OCI-LY3 (cell line): ENCODE measurements around the gene BRINP1.

Source experiments
- H2AFZ ChIP-seq: fragments of 200-600, 300-600 bp; shearing (Covaris generic); 2 replicates; pipeline ENCODE4 v1.6.0; 2014; ENCODE audit warnings: antibody characterized with exemption, low read depth, low read length
- H3K27ac ChIP-seq: fragments of 200-600, 300-600 bp; sonication (generic); 2 replicates; pipeline ENCODE4 v1.5.1; 2014; ENCODE audit warnings: mild to moderate bottlenecking, low read length, moderate library complexity, mixed read lengths
- H3K27me3 ChIP-seq: fragments of 200-600, 300-600 bp; sonication (generic); 2 replicates; pipeline ENCODE4 v1.6.1; 2014; ENCODE audit warnings: low read depth, low read length, mixed read lengths
- H3K36me3 ChIP-seq: fragments of 200-600, 300-600 bp; sonication (generic); replicated peaks from 2 replicates; pipeline ENCODE3; 2014; ENCODE audit warnings: low read depth, low read length, mixed read lengths
- H3K4me1 ChIP-seq: fragments of 300-600, 200-600 bp; sonication (generic); 2 replicates; pipeline ENCODE4 v1.6.1; 2014; ENCODE audit warnings: low read length, mixed read lengths
- H3K4me2 ChIP-seq: fragments of 200-600, 300-600 bp; sonication (generic); 2 replicates; pipeline ENCODE4 v1.6.1; 2014; ENCODE audit warnings: low read length, mixed read lengths
- H3K4me3 ChIP-seq: fragments of 300-600, 200-600 bp; sonication (generic); 2 replicates; pipeline ENCODE4 v1.5.1; 2014; ENCODE audit warnings: antibody characterized with exemption, mild to moderate bottlenecking, low read length, moderate library complexity
- H3K79me2 ChIP-seq: fragments of 300-600, 200-600 bp; shearing (Covaris generic); 2 replicates; pipeline ENCODE4 v1.6.1; 2014; ENCODE audit warnings: mild to moderate bottlenecking, low read length, mixed read lengths
- H3K9ac ChIP-seq: fragments of 300-600, 200-600 bp; shearing (Covaris generic); 2 replicates; pipeline ENCODE4 v1.6.0; 2014; ENCODE audit warnings: mild to moderate bottlenecking, low read length, moderate library complexity
- H3K9me3 ChIP-seq: fragments of 200-600, 300-600 bp; shearing (Covaris generic); 2 replicates; pipeline ENCODE4 v1.6.1; 2014; ENCODE audit warnings: low read length, mixed read lengths; ENCODE audit not compliant: insufficient read depth
- H4K20me1 ChIP-seq: fragments of 200-600, 300-600 bp; sonication (generic); 2 replicates; pipeline ENCODE4 v1.6.1; 2016; ENCODE audit warnings: low read length, mixed read lengths; ENCODE audit not compliant: insufficient read depth
- EZH2phosphoT487 ChIP-seq: fragments of 200-600 bp; shearing (Covaris generic); IDR thresholded peaks from 2 replicates; pipeline ENCODE4 v1.6.1; 2018; ENCODE audit warnings: antibody characterized with exemption, mixed run types, low read depth
- TF ChIP-seq, protein P1 (sequence below): fragments of 200-600, 300-600 bp; sonication (generic); IDR thresholded peaks from 2 replicates; pipeline ENCODE4 v1.5.1; 2014; ENCODE audit warnings: antibody characterized with exemption, low read length, low read depth

Gene BRINP1

GRCh38 chr9:119126040-119126439 lies 243.2 kb downstream of the BRINP1 start:
- H3K27ac ChIP-seq, result no peak overlapping the region
- no peaks in the 10 kb centered on the region for H3K9me3 ChIP-seq
- no peak for TF ChIP-seq EZH2phosphoT487
- TF ChIP-seq, protein P1, sequence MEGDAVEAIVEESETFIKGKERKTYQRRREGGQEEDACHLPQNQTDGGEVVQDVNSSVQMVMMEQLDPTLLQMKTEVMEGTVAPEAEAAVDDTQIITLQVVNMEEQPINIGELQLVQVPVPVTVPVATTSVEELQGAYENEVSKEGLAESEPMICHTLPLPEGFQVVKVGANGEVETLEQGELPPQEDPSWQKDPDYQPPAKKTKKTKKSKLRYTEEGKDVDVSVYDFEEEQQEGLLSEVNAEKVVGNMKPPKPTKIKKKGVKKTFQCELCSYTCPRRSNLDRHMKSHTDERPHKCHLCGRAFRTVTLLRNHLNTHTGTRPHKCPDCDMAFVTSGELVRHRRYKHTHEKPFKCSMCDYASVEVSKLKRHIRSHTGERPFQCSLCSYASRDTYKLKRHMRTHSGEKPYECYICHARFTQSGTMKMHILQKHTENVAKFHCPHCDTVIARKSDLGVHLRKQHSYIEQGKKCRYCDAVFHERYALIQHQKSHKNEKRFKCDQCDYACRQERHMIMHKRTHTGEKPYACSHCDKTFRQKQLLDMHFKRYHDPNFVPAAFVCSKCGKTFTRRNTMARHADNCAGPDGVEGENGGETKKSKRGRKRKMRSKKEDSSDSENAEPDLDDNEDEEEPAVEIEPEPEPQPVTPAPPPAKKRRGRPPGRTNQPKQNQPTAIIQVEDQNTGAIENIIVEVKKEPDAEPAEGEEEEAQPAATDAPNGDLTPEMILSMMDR, result no peak
- no peak overlapping the region for H3K4me3 ChIP-seq
- no peaks in the 10 kb centered on the region for H3K79me2 ChIP-seq
- no peak overlapping the region for H3K9ac ChIP-seq
- no peaks in the 10 kb centered on the region for H3K36me3 ChIP-seq
- no peak overlapping the region for H2AFZ ChIP-seq
- no peaks in the 10 kb centered on the region for H3K4me1 ChIP-seq
- no peak overlapping the region for H3K4me2 ChIP-seq
- H4K20me1 ChIP-seq, result no peaks in the 10 kb centered on the region
- no peaks in the 10 kb centered on the region; the same call in 1 of the 2 replicates for H3K27me3 ChIP-seq

- no peaks in the 10 kb centered on the region for H3K36me3 ChIP-seq
- H3K4me3 ChIP-seq, result no peak overlapping the region
- no peak overlapping the region for H3K27ac ChIP-seq
- H3K27me3 ChIP-seq, result no peaks in the 10 kb centered on the region; the same call in 1 of the 2 replicates
- no peak overlapping the region for H2AFZ ChIP-seq
- H3K9me3 ChIP-seq, result no peaks in the 10 kb centered on the region
- H3K9ac ChIP-seq, result no peak overlapping the region
- TF ChIP-seq, protein P1, result no peak
- TF ChIP-seq EZH2phosphoT487, result no peak
- no peaks in the 10 kb centered on the region for H4K20me1 ChIP-seq
- no peak overlapping the region for H3K4me2 ChIP-seq
- no peaks in the 10 kb centered on the region for H3K79me2 ChIP-seq
- no peaks in the 10 kb centered on the region for H3K4me1 ChIP-seq
These were observed 247.3 kb downstream of the BRINP1 start for GRCh38 chr9:119121899-119122298.

- no peaks in the 10 kb centered on the region for H3K4me1 ChIP-seq
- no peak for TF ChIP-seq EZH2phosphoT487
- TF ChIP-seq, protein P1, result no peak
- no peaks in the 10 kb centered on the region for H4K20me1 ChIP-seq
- H3K4me2 ChIP-seq, result no peak overlapping the region
- no peak overlapping the region for H3K4me3 ChIP-seq
- H3K27me3 ChIP-seq, result no peaks in the 10 kb centered on the region
- no peak overlapping the region for H3K27ac ChIP-seq
- no peaks in the 10 kb centered on the region for H3K36me3 ChIP-seq
- no peaks in the 10 kb centered on the region for H3K9me3 ChIP-seq
- H3K79me2 ChIP-seq, result no peaks in the 10 kb centered on the region
- H3K9ac ChIP-seq, result no peak overlapping the region
- no peak overlapping the region for H2AFZ ChIP-seq
These were observed 251.8 kb downstream of the BRINP1 start for GRCh38 chr9:119117409-119117808.
